GM23338 (cell line): ENCODE measurements around the gene MATK. TPM values are rescaled to one million over a fixed set of nuclear protein-coding genes. Genes with fewer than 3 reads are reported as not detected.

Experiments
- ATAC-seq: fragments of 200-7000 bp; cut with Tn5 transposase; 3 replicates; pipeline ENCODE4 v1.9.1; 2020
- DNase-seq: peaks from one replicate; pipeline ENCODE4 v3.0.0-alpha.2; 2015; ENCODE audit warnings: low spot score
- H2AFZ ChIP-seq: fragments of 200-600 bp; sonication (generic); 2 replicates; pipeline ENCODE4 v1.8.0; 2016; ENCODE audit warnings: antibody characterized with exemption, mild to moderate bottlenecking, moderate library complexity
- H3F3A ChIP-seq: fragments of 200-600 bp; sonication (generic); replicated peaks from 2 replicates; pipeline ENCODE4 v1.8.0; 2017; ENCODE audit warnings: antibody characterized with exemption, mixed run types, low read depth
- H3K27ac ChIP-seq: fragments of 200-600 bp; sonication (generic); 2 replicates; pipeline ENCODE4 v1.6.1; 2016; ENCODE audit warnings: low read depth
- H3K27me3 ChIP-seq: fragments of 200-600 bp; sonication (generic); 2 replicates; pipeline ENCODE4 v1.8.0; 2016; ENCODE audit warnings: mild to moderate bottlenecking, mixed run types, moderate library complexity; ENCODE audit not compliant: insufficient read depth
- H3K36me3 ChIP-seq: fragments of 200-600 bp; sonication (generic); 2 replicates; pipeline ENCODE4 v1.8.0; 2016; ENCODE audit warnings: mild to moderate bottlenecking; ENCODE audit not compliant: insufficient read depth
- H3K4me1 ChIP-seq: fragments of 200-600 bp; sonication (generic); 2 replicates; pipeline ENCODE4 v1.8.0; 2016; ENCODE audit warnings: mild to moderate bottlenecking, moderate library complexity; ENCODE audit not compliant: insufficient read depth
- H3K4me2 ChIP-seq: fragments of 200-600 bp; sonication (generic); 2 replicates; pipeline ENCODE4 v1.7.1; 2017; ENCODE audit warnings: mixed run types
- H3K4me3 ChIP-seq: fragments of 200-600 bp; sonication (generic); 2 replicates; pipeline ENCODE4 v1.6.1; 2016; ENCODE audit warnings: mixed run types
- H3K79me2 ChIP-seq: fragments of 200-600 bp; sonication (generic); replicated peaks from 2 replicates; pipeline ENCODE4 v1.8.0; 2017; ENCODE audit warnings: mild to moderate bottlenecking; ENCODE audit not compliant: insufficient read depth
- H3K9me2 ChIP-seq: fragments of 200-600 bp; sonication (generic); 2 replicates; pipeline ENCODE4 v1.8.0; 2017; ENCODE audit not compliant: insufficient read depth
- H4K20me1 ChIP-seq: fragments of 200-600 bp; sonication (generic); replicated peaks from 2 replicates; pipeline ENCODE4 v1.8.0; 2017; ENCODE audit warnings: mild to moderate bottlenecking; ENCODE audit not compliant: insufficient read depth
- H3K27ac Mint-ChIP-seq: 2 replicates; pipeline ENCODE4 v1.8.0; 2020; ENCODE audit warnings: inconsistent platforms, mild to moderate bottlenecking, moderate library complexity, mixed read lengths
- H3K27me3 Mint-ChIP-seq: 3 replicates; pipeline ENCODE4 v1.8.0; 2022; ENCODE audit warnings: low read depth, mild to moderate bottlenecking, moderate library complexity, mixed read lengths, inconsistent platforms; ENCODE audit not compliant: insufficient read depth, poor library complexity
- H3K36me3 Mint-ChIP-seq: 3 replicates; pipeline ENCODE4 v1.8.0; 2021; ENCODE audit warnings: low read depth, mild to moderate bottlenecking, inconsistent platforms, moderate library complexity, mixed read lengths
- H3K4me1 Mint-ChIP-seq: 3 replicates; pipeline ENCODE4 v1.8.0; 2020; ENCODE audit warnings: mild to moderate bottlenecking, inconsistent platforms, mixed read lengths
- H3K4me3 Mint-ChIP-seq: 3 replicates; pipeline ENCODE4 v1.8.0; 2021; ENCODE audit warnings: moderate library complexity, mild to moderate bottlenecking, inconsistent platforms, mixed read lengths
- H3K9me3 Mint-ChIP-seq: 3 replicates; pipeline ENCODE4 v1.8.0; 2020; ENCODE audit warnings: moderate library complexity, mild to moderate bottlenecking, inconsistent platforms, mixed read lengths
- CREB1 ChIP-seq: fragments of 250-450 bp; sonication (Bioruptor Pico); IDR thresholded peaks from 2 replicates; pipeline ENCODE4 v1.5.0; 2020; ENCODE audit warnings: low read depth, mild to moderate bottlenecking, moderate library complexity
- CTCF ChIP-seq, 2 experiments: fragments of 200-600 bp in 1 of 2; sonication (generic) in 1 of 2; conservative IDR thresholded peaks; 2 replicates each; pipeline versions ENCODE4 v1.5.1 to v1.6.1; 2016 to 2017; ENCODE audit warnings: antibody characterized with exemption in 2 of 2, low read depth in 2 of 2, mild to moderate bottlenecking in 2 of 2, moderate library complexity in 1 of 2
- EZH2 ChIP-seq: fragments of 200-600 bp; sonication (generic); IDR thresholded peaks from one replicate; pipeline ENCODE4 v1.8.0; 2017; ENCODE audit warnings: antibody characterized with exemption, mild to moderate bottlenecking, low read depth; ENCODE audit not compliant: unreplicated experiment
- EZH2phosphoT487 ChIP-seq: fragments of 200-600 bp; sonication (generic); IDR thresholded peaks from one replicate; pipeline ENCODE4 v1.8.1; 2018; ENCODE audit warnings: antibody characterized with exemption; ENCODE audit not compliant: unreplicated experiment
- JUNB ChIP-seq: IDR thresholded peaks from one replicate; pipeline ENCODE4 v1.6.1; 2016; ENCODE audit warnings: antibody characterized with exemption; ENCODE audit not compliant: unreplicated experiment
- NANOG ChIP-seq: IDR thresholded peaks from 2 replicates; pipeline ENCODE4 v1.6.1; 2016; ENCODE audit warnings: antibody characterized with exemption, borderline replicate concordance
- POLR2AphosphoS5 ChIP-seq: IDR thresholded peaks from 2 replicates; pipeline ENCODE4 v1.6.1; 2016; ENCODE audit warnings: antibody characterized with exemption, low read depth
- REST ChIP-seq: IDR thresholded peaks from one replicate; pipeline ENCODE4 v1.6.1; 2018; ENCODE audit warnings: antibody characterized with exemption; ENCODE audit not compliant: unreplicated experiment
- STAT1 ChIP-seq: IDR thresholded peaks from one replicate; pipeline ENCODE4 v1.6.1; 2016; ENCODE audit warnings: antibody characterized with exemption; ENCODE audit not compliant: unreplicated experiment
- ZNF114 ChIP-seq: fragments of 250-450 bp; sonication (Bioruptor Pico); IDR thresholded peaks from 2 replicates; pipeline ENCODE4 v1.5.0; 2020; ENCODE audit warnings: mild to moderate bottlenecking, moderate library complexity
- ZNF331 ChIP-seq: fragments of 250-450 bp; sonication (Bioruptor Pico); IDR thresholded peaks from 2 replicates; pipeline ENCODE4 v1.5.0; 2020; ENCODE audit warnings: low read depth, mild to moderate bottlenecking, moderate library complexity
- polyA plus RNA-seq: library from polyadenylated mRNA; unstranded; fragments of >200 nt; fragmentation: Nextera tagmentation; extraction: Ambion mirVana; gene quantifications from 2 replicates; pipeline ENCODE4 v1.2.1, GENCODE V29; 2016
- total RNA-seq: library from RNA; depleted of rRNA; stranded (reverse); fragments of >200 nt; shearing (Covaris generic); gene quantifications from 2 replicates; pipeline ENCODE4 v1.2.3, GENCODE V29; 2014
- TF ChIP-seq, protein P1 (sequence below): fragments of 250-450 bp; sonication (Bioruptor Pico); IDR thresholded peaks from 2 replicates; pipeline ENCODE4 v1.5.0; 2020; ENCODE audit warnings: mild to moderate bottlenecking, moderate library complexity
- TF ChIP-seq, protein P2 (sequence below): IDR thresholded peaks from 2 replicates; pipeline ENCODE4 v1.6.1; 2016; ENCODE audit warnings: antibody characterized with exemption

Gene MATK
- total and polyA plus RNA-seq, 2 experiments from 2014 or later, result 13.4 to 21.4 TPM

- no peak overlapping the region for H2AFZ ChIP-seq
- no peaks in the 10 kb centered on the region for H4K20me1 ChIP-seq
- H3F3A ChIP-seq, result 0 out of 2 replicates have a peak, but pooled peaks cover 2% of the 10 kb centered on the region
- DNase-seq (no peak), ATAC-seq (no peak)
- H3K79me2 ChIP-seq, result no peaks in the 10 kb centered on the region
- no peak overlapping the region for H3K4me2 ChIP-seq
- H3K27me3 Mint-ChIP-seq, result peaks cover 13% of the 10 kb centered on the region
- no peak overlapping the region for H3K27ac ChIP-seq
- H3K4me3 Mint-ChIP-seq, result no peak overlapping the region
- no peak overlapping the region for H3K4me3 ChIP-seq
- H3K4me1 Mint-ChIP-seq, result no peaks in the 10 kb centered on the region; the same call in 2 of the 3 replicates
- H3K27me3 ChIP-seq, result no peaks in the 10 kb centered on the region
- H3K27ac Mint-ChIP-seq, result no peak overlapping the region
- TF ChIP-seq CREB1 (CRISPR knock-in tag), result no peak
- TF ChIP-seq REST, result no peak
- no peak for TF ChIP-seq NANOG
- TF ChIP-seq, protein P1, sequence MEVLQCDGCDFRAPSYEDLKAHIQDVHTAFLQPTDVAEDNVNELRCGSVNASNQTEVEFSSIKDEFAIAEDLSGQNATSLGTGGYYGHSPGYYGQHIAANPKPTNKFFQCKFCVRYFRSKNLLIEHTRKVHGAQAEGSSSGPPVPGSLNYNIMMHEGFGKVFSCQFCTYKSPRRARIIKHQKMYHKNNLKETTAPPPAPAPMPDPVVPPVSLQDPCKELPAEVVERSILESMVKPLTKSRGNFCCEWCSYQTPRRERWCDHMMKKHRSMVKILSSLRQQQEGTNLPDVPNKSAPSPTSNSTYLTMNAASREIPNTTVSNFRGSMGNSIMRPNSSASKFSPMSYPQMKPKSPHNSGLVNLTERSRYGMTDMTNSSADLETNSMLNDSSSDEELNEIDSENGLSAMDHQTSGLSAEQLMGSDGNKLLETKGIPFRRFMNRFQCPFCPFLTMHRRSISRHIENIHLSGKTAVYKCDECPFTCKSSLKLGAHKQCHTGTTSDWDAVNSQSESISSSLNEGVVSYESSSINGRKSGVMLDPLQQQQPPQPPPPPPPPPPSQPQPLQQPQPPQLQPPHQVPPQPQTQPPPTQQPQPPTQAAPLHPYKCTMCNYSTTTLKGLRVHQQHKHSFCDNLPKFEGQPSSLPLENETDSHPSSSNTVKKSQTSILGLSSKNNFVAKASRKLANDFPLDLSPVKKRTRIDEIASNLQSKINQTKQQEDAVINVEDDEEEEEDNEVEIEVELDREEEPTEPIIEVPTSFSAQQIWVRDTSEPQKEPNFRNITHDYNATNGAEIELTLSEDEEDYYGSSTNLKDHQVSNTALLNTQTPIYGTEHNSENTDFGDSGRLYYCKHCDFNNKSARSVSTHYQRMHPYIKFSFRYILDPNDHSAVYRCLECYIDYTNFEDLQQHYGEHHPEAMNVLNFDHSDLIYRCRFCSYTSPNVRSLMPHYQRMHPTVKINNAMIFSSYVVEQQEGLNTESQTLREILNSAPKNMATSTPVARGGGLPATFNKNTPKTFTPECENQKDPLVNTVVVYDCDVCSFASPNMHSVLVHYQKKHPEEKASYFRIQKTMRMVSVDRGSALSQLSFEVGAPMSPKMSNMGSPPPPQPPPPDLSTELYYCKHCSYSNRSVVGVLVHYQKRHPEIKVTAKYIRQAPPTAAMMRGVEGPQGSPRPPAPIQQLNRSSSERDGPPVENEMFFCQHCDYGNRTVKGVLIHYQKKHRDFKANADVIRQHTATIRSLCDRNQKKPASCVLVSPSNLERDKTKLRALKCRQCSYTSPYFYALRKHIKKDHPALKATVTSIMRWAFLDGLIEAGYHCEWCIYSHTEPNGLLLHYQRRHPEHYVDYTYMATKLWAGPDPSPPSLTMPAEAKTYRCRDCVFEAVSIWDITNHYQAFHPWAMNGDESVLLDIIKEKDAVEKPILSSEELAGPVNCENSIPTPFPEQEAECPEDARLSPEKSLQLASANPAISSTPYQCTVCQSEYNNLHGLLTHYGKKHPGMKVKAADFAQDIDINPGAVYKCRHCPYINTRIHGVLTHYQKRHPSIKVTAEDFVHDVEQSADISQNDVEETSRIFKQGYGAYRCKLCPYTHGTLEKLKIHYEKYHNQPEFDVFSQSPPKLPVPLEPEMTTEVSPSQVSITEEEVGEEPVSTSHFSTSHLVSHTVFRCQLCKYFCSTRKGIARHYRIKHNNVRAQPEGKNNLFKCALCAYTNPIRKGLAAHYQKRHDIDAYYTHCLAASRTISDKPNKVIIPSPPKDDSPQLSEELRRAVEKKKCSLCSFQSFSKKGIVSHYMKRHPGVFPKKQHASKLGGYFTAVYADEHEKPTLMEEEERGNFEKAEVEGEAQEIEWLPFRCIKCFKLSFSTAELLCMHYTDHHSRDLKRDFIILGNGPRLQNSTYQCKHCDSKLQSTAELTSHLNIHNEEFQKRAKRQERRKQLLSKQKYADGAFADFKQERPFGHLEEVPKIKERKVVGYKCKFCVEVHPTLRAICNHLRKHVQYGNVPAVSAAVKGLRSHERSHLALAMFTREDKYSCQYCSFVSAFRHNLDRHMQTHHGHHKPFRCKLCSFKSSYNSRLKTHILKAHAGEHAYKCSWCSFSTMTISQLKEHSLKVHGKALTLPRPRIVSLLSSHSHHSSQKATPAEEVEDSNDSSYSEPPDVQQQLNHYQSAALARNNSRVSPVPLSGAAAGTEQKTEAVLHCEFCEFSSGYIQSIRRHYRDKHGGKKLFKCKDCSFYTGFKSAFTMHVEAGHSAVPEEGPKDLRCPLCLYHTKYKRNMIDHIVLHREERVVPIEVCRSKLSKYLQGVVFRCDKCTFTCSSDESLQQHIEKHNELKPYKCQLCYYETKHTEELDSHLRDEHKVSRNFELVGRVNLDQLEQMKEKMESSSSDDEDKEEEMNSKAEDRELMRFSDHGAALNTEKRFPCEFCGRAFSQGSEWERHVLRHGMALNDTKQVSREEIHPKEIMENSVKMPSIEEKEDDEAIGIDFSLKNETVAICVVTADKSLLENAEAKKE (CRISPR knock-in tag), result no peak
- no peak for TF ChIP-seq JUNB
- no peak for TF ChIP-seq ZNF114 (CRISPR knock-in tag)
- TF ChIP-seq, protein P2, sequence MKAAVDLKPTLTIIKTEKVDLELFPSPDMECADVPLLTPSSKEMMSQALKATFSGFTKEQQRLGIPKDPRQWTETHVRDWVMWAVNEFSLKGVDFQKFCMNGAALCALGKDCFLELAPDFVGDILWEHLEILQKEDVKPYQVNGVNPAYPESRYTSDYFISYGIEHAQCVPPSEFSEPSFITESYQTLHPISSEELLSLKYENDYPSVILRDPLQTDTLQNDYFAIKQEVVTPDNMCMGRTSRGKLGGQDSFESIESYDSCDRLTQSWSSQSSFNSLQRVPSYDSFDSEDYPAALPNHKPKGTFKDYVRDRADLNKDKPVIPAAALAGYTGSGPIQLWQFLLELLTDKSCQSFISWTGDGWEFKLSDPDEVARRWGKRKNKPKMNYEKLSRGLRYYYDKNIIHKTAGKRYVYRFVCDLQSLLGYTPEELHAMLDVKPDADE, result no peak
- TF ChIP-seq POLR2AphosphoS5, result no peak
- TF ChIP-seq EZH2phosphoT487, result no peak
- TF ChIP-seq EZH2, result no peak
- TF ChIP-seq STAT1, result no peak
- TF ChIP-seq ZNF331 (CRISPR knock-in tag), result no peak
- no peak for TF ChIP-seq CTCF (conservative IDR thresholded peaks at IDR 0.05; ENCODE audit: low read depth in 2 of 2)
- no peaks in the 10 kb centered on the region for H3K9me2 ChIP-seq
- no peaks in the 10 kb centered on the region for H3K4me1 ChIP-seq
- no peaks in the 10 kb centered on the region for H3K36me3 ChIP-seq
- H3K9me3 Mint-ChIP-seq, result no peaks in the 10 kb centered on the region; the same call in none of the 3 replicates
- peaks cover 4% of the 10 kb centered on the region; the same call in 2 of the 3 replicates for H3K36me3 Mint-ChIP-seq
These were observed 30.5 kb upstream of the MATK start for GRCh38 chr19:3816566-3817218.
